Measurements from ENCODE around the gene DLGAP1.

- TF ChIP-seq CTCF (IDR thresholded peaks at IDR 0.05) (no peak), POLR2A (IDR thresholded peaks at IDR 0.05) (no peak), EP300 (IDR thresholded peaks at IDR 0.05) (no peak)
Measured at GRCh38 chr18:4254840-4255239, 200.3 kb downstream of the DLGAP1 start.

Data from gastroesophageal sphincter (tissue), 3 donors.